GM21825 (cell line): ENCODE results near the gene PKN1.
"Not testable (repeated sequence)": the region's sequence is repeated elsewhere in the genome, so short reads cannot be mapped to it uniquely, and the experiment has no call there.

ENCODE experiments used
- ATAC-seq: cut with Tn5 transposase; IDR thresholded peaks from one replicate; pipeline ENCODE4 v1.9.1; 2021; ENCODE audit warnings: mild to moderate bottlenecking, moderate library complexity; ENCODE audit not compliant: unreplicated experiment

PKN1 gene

GRCh38 chr19:14452303-14452702 is 19.2 kb downstream of the PKN1 start:
- ATAC-seq = not testable (repeated sequence)

- ATAC-seq = no peak
These were observed 26.6 kb downstream of the PKN1 start for GRCh38 chr19:14459703-14460102.

- ATAC-seq = no peak
These were observed 27.8 kb downstream of the PKN1 start for GRCh38 chr19:14460935-14461334.

GRCh38 chr19:14462401-14462800 is 29.3 kb downstream of the PKN1 start:
- ATAC-seq = not testable (repeated sequence)

- no peak for ATAC-seq
These were observed 30.6 kb downstream of the PKN1 start for GRCh38 chr19:14463747-14464146.

- ATAC-seq = no peak
These were observed 34.3 kb downstream of the PKN1 start for GRCh38 chr19:14467391-14467790.

- no peak for ATAC-seq
These were observed 34.7 kb downstream of the PKN1 start for GRCh38 chr19:14467816-14468215.

GRCh38 chr19:14470031-14470876 is 37.1 kb downstream of the PKN1 start:
- no peak for ATAC-seq

- ATAC-seq = no peak
These were observed 38.5 kb downstream of the PKN1 start for GRCh38 chr19:14471436-14472187.

- ATAC-seq = no peak
These were observed 39.3 kb downstream of the PKN1 start for GRCh38 chr19:14472202-14472938.

- no peak for ATAC-seq
These were observed 40.2 kb downstream of the PKN1 start for GRCh38 chr19:14473073-14473977.

- ATAC-seq = no peak
These were observed 41.0 kb downstream of the PKN1 start for GRCh38 chr19:14473978-14474578.

GRCh38 chr19:14474827-14475226 is 41.7 kb downstream of the PKN1 start:
- ATAC-seq = no peak

GRCh38 chr19:14475251-14476073 is 42.4 kb downstream of the PKN1 start, which contains the start of gene PTGER1:
TSS of gene PTGER1 (minus strand) at chr19:14475354. CDS start at chr19:14474320, 1,034 bp downstream.
- ATAC-seq = no peak

GRCh38 chr19:14476327-14476672 is 43.2 kb downstream of the PKN1 start:
- no peak for ATAC-seq

- no peak for ATAC-seq
These were observed 43.7 kb downstream of the PKN1 start for GRCh38 chr19:14476673-14477401.

- no peak for ATAC-seq
These were observed 44.5 kb downstream of the PKN1 start for GRCh38 chr19:14477418-14478112.

- ATAC-seq = no peak
These were observed 45.0 kb downstream of the PKN1 start for GRCh38 chr19:14478113-14478545.
